Endothelial cell of hepatic sinusoid (primary cell): ENCODE measurements around the gene FST.

Experiments
- in situ Hi-C: cut with HindIII; loops from 2 replicates; pipeline ENCODE4 v1.10.0; 2017; ENCODE audit warnings: low sequenced_read_pairs

The FST gene

DNA sequence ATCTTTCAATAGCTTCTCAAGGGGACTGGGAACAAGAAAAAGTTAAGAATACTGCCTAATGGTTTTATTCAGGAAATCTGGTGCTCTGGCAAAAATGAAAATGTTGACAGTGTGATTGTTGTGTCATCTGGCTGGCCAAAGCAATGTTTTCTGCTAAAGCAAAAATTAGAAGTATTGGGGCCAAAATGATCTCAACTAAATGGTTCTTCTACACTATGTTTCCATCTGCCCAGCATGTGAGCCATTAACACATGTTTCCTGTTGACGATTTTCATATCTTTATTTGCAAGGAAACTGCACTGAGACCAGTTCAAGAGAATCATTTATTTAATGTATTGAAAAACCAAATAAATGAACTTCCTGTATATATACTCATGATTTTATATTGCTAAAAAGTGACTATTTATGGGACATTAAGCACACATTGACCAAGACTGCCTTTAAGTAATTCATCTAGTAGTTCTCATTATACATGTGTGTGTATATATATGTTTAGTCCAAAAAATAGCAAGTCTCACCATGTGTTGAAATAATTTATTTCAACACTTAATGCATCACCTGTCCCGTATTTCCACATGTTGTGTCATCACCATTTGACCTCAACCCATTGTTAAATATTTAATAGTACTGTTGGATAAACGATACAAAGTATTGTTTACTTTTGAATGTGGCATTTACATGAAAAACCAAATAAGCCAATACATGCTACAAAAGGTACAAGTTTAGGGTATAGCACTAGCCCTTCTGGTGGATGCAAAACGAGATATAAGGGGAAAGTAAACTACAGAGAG is 7.5 kb upstream of the FST start:
- in situ Hi-C loops = no loop called here

DNA sequence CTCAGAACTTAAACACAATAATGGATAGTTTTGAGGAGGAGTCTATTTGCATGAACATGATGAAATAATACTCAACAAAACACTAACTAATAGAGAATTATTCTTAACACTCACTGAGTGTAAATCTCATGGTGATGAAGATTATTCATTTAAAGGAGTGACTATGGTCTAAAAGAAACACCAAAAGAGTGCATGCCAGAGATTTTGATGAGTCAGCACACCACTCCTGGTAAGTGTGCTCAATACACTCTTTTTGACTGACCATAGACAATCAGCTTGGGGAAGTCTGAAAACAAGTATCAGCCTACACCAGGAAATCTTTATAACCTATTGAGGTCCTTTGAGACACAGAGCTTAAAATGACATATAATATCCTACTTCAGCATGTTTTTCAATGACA is 6.8 kb upstream of the FST start:
- in situ Hi-C loops = no loop called here

DNA sequence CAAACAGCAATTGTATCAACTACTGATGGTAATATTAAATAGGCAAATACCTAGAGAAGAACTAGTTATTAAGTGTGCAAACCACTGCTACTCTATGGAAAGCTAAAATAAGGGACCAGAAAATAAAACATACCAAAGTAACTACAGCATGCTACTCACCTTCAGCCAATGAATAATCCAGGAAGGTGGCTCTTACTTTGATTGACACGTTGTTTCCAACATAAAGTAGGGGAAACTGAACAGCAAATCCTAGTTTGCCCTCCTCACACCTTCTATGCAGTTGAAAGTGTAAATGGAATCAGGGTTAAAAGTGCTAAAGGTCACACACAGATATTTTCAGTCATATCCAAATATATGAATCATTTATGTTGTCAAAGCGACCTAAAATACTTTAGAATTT is 5.1 kb upstream of the FST start:
- in situ Hi-C loops = no loop called here

DNA sequence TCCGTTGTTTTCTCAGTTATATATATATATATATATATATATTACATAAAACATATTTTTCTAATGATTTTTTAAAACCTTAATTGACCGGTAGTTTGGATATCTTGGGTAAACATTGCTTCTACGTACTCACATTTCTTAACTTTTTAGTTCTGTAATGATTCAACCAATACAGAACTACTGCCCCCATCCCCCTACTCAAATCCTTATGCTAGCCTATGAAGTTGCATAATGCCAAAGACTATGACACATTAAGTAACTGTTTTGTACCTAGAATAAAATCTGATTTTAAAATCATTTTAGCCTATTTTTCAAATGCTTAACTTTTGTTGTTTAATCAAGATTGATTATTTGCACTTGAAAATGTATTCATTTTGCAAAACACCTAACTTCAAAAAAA is 4.4 kb upstream of the FST start:
- in situ Hi-C loops = no loop called here

DNA sequence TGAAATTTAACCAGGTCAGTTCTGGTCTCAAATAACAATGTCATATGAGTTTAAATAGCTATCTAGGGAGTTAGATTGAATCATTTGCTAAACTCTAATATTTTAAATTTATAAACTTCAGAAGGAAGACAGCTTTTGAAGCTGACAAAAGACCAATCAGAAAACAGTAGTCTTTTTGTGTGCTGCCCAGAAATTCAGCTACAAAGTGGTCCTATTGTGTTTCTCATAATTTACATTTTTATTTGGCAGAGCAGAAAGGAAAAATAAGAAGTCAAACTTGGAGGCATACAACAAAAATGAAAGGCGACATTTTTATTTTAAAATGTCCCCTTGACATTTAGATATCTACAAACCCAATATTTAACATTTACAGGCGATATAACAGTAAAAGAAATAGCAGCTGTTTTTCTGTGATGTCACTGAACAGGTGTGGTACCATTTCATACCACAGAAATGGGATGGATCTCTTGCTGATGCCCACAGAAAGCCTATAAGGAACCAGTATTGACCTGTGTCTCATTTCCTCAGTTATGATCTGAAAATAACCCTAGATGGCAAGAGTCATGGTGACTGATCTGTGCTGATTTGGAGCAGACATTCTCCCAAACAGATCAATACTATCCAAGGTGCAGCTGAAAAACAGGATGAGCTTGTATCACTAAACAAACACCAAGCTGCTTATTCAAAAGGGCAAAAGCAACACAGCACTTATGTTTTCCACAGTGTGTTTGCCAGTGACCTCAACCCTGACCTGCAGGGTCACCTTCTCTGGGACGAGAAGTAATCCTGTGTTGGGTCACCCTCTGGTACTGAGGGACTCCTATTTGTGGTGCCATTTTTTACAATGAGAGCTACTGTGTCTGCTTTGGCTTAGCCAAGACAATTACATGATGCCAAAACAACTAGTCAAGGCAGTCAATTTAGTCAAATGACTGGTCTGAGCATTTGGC is 3.6 kb upstream of the FST start:
- in situ Hi-C loops = no loop called here

DNA sequence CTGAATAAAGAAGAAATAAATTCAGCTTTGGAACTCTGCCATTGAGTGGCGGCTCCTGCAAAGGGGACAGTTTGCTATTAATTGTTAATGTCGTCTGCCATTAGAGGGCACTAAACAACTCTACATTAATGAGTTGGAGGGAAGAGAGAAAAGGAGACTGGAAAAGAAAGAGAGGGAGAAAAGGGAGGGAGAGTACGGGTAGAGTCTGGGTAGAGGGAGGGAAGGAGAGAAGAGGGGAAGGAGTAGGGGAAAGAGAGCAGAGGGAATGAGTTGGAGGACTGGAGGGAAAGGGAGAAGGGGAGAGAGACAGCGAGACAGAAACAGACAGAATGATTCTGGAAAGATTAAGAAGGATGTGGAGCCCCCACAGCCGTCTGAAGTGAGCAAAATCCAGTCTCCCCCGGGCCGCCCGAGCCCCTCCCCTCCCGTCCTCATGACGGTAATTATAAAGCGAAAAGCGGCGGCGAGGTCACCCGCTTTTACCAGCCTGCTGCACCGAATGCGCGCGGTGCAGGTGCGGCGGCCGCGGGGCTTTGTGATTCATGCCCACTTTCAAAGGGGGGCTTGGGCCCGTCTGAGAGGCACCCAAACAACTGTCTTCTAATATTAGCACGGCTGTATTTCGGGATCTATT is 1.9 kb upstream of the FST start:
- in situ Hi-C loops = no loop called here

DNA sequence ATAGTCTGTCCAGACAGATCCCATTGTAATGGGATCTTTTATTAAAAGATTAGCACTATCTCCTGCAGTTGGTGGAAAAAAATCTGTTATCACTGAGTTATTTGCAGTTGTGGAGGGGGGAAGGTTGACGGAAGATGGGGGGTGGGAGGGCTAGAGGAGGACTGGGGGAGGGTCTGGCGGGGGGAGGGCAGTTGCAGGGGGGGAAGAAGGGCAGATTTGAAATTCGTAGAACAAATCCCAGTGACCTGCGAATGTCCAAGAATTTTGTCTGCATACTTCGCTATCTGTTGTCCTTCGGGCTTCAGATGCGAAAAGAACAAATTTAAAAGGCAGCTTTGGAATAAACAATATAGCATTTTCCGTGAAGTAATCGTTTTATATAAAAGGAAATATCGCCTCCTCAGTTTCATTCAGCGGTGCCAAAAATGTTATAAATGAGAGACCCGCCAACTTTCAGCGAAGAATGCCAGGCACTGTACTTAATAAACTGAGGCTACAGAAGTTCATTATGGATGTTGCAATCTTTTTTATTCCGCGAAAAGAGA is 1.3 kb upstream of the FST start:
- in situ Hi-C loops = no loop called here

DNA sequence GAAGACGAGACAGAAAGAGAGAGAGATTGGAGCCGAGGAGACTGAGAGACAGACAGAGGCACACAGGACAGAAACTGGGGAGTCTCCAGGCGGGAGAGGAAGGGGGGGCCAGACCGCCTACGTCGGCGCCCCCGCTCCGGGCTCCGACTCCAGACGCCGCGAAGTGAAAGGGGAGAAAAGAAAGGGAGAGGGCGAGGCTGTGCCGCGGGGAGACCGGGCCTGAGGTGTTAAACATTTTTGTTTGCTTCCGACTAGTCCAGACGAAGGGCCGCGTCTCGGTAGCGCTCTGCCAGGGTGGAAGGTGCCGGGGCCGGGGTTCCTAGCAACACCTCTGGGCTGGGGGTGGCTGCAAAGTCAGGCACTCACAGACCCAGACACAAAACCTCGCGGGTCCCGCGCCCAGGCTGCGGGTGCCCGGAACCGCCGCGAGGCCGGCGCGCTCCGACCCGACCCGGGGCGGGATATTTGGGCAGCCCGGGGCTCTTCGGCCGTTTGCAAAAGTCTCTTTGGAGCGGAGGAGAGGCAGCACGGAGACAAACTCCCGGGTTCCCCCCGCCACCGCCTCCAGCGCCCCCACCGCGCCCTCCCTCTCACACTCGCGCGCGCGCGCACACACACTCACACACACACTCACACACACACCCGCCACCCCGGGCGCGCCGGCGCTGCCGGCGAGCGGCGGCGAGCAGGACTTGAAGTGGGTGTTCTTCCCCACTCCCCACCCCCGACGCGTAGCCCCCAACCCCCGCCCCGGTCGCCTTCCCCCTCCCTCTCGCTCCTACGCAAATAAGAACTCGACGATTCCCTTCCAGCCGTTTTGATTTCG is 626 bp upstream of the FST start:
- in situ Hi-C loops = no loop called here

DNA sequence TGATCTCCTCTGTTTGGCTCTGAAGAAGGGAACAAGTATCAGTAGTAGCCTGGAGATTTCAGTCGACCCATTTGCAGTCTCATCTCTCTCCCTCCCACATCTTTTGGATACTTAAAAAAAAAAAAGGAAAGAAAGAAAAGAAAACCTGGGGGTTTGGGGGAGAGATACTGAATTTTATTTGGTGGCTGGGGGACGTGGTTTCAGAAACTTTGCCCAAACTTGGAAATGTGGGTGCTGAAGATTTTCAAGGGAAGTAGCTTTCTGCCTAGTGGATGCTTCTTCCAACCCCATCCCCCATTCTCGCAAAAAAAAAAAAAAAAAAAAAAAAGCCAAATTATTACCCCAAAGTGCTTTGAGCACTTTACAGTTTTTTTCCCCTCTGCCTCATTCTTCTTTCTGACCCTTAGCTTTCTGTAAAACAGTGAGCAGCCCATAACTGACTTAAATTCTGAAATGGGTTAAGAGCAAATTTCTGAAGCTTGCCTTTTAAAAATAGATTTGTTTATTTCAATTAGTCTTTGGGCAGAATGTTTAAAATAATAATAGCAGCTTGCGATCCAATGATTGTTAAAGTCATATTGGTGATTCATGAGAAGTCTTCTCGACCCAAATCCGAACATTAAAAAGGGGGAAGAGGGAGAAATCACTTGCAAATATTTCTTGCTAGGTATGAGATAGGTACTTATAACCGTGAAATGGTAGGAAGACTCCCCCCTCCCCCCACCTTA is 894 bp downstream of the FST start:
- in situ Hi-C loops = no loop called here

DNA sequence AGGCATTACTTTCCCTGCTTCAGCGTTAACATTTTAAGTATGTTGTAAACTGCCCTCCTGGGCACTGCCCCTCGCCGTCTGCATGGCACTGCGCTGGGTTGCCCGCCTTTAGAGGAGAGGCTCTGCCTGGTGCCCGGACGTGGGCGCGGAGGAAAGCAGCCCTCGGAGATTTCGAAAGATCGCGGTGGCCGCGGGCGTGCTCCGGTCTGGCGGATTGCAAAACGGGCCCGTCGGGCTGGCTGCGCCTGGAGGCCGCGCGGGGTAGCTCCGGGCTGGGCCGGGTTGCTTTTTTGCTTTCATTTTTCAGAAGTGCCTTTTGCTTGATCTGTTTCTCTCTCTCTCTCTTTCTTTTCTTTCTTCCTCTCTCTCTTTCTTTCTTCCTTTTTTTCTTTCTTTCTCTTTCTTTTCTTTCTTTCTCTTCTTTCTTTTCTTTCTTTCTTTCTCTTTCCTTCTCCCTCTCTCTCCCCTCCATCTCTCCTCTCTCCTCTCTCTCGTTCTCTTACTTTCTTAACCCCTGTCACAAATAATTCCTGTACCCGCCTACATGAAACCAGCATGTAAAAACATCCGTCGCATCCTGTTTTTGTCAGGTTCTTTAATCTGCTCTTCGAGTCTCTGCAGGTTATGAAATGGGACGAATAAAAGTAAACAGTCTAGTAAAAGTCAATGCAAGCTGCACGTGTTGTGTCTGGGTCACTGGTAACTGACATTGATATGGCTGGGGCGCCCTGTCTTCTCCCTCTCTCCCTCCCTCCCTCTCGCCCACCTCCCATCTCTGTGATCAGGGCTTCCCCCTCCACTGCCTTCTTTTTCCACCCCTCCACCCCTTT is 1.7 kb downstream of the FST start:
- in situ Hi-C loops = no loop called here

DNA sequence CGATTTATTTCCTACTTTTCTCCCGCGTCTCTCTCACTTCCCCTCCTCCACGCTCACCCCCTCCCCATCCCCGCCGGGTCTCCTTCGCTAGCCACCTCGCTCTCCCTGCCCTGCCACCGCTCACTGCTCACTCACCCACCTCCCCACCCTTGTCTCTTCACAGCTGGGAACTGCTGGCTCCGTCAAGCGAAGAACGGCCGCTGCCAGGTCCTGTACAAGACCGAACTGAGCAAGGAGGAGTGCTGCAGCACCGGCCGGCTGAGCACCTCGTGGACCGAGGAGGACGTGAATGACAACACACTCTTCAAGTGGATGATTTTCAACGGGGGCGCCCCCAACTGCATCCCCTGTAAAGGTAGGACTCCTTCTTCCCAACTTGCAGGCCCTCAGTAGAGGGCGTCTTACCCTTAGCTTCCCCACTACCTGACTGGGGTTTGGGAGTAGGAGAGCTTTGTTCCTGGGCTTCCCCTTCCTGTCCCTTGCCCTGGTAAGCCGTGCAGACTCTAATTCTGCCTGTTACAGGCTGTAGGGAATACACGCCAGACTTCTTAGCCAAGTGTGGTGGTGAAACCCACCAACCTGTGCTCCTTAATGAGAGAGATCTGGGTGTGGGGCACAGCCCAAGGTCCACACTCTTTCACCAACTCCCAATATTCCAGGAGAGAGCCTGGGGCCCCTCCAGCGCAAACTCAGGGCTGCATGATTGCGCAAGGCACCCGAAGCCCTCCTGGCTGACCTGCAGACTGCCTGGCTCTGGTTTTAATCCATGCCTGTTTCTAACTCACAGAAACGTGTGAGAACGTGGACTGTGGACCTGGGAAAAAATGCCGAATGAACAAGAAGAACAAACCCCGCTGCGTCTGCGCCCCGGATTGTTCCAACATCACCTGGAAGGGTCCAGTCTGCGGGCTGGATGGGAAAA is 2.5 kb downstream of the FST start:
- in situ Hi-C loops = no loop called here

DNA sequence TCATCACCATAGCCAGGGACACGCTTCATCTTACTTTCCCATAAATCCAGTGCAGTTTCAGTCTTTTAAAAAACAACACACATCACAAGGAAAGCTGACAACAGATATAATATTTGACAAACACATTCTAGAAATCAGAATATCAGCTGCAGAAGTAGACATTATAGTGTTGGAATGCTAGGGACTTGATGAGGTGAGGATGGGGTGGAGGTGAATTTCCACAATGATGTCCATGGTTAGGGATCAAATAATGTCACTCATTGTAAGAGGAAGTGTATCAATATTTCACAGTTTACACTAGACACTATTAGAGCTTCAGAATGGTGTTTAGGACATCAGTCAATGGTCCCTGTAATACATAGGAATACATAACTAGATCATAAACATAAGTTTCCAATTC is 7.0 kb downstream of the FST start:
- in situ Hi-C loops = no loop called here

DNA sequence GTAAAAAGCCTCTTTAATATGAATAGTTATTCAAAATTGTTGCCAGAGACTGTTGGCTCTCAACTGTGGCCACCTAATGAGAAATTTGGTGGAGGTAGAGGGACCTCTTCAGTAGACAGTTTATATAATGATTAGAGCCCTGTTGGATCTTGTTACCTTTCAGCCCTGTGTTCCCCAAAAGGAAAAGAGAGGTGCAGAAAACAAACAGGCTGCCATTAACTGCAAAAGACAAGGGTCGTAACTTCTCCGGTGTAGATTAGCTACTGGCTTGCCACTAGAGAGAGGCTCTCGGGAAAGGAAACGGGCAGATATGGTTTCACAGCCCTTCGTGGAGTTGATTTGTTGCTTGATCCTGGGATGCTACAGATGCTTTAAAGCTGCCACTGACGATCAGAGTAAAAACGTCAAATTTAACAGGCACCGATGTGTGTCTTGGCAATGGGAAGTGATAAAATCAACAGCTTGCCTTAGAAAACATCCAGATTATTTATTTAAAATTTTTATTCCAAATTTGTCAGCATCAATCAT is 7.8 kb downstream of the FST start:
- in situ Hi-C loops = no loop called here

DNA sequence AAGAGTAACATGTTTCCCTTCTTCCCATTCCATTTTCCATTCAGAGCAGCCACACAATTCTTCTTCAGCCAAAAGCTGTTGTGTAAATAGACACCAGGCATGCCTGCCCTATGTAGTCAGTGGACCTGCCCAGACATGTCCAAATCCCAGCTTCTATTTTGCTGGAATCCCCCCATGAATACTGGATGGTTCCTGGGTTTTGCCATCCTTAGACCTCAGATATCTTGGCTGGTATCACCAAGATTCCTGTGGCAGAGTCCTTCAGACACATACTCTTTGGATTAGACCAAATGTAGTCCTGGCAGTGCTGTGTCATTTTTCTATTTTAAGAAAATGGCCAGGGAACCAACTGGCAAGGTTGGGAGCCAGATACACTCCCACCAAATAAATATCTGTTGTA is 10.3 kb downstream of the FST start:
- in situ Hi-C loops = no loop called here

DNA sequence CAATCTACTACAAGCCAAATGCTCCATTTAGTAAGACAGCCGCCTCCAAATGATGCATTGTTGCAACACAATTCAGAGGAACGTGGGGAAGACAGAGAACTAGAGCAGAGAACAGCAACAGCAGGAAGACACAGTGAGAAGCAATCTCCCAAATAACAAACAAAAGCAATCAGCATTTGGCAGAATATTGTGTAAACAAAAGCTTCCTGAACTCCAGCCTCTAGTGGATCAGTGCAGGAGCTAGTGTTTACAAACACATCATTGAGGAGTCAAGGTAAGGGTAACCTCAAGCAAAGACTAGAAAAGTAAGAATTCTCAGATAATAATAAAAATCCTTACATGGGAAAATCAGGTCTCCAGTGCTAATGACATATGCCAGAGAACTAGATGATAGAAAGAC is 20.6 kb downstream of the FST start:
- in situ Hi-C loops = no loop called here

DNA sequence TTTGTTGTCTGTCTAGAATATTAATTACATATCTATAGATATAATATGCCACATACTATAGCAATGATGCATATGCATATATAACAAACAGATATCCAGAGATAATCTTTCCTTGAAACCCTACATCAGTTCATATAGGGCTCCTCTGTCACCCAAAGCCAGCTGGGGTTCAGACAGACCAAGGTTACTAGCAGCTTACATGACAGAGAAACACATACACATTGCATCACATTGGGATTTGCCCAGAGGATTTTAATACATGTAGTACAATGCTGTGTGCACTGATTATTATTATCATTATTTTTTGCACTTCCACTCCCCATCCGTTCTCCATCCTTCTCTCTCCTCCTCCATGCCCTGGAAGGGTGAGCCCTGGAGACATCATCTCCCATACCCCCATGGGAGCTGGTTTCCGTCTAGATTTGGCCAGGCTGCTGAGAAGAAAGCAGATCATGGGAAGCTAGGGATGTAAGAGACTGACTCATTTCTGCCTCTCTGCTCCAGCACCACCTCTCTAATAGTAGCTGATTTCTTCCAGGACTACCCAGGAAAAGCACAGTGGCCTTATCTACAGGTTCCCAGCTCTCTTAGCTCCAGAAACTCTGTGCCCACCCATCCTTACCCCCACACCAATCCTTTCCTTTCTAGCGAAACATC is 23.3 kb downstream of the FST start:
- in situ Hi-C loops = no loop called here

DNA sequence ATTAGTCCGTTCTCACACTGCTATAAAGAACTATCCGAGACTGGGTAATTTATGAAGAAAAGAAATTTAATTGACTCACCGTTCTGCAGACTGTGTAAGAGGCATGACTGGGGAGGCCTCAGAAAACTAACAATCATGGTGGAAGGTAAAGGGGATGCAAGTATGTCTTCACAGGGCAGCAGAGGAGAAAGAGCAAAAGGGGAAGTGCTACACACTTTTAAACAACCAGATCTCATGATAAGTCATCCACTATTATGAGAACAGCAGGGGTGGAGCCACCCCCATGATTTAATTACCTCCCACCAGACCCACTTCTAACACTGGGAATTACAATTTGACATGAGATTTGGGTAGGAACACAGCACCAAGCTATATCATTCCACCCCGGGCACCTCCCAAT is 26.6 kb downstream of the FST start:
- in situ Hi-C loops = no loop called here
